ENCODE measurements around the gene ABCC4. TPM values are rescaled to one million over a fixed set of nuclear protein-coding genes. Genes with fewer than 3 reads are reported as not detected.
"Not testable (repeated sequence)": the region's sequence is repeated elsewhere in the genome, so short reads cannot be mapped to it uniquely, and the experiment has no call there.

Gene ABCC4
- total RNA-seq, 1 experiment from 2014 or later: 12.9 TPM

DNA sequence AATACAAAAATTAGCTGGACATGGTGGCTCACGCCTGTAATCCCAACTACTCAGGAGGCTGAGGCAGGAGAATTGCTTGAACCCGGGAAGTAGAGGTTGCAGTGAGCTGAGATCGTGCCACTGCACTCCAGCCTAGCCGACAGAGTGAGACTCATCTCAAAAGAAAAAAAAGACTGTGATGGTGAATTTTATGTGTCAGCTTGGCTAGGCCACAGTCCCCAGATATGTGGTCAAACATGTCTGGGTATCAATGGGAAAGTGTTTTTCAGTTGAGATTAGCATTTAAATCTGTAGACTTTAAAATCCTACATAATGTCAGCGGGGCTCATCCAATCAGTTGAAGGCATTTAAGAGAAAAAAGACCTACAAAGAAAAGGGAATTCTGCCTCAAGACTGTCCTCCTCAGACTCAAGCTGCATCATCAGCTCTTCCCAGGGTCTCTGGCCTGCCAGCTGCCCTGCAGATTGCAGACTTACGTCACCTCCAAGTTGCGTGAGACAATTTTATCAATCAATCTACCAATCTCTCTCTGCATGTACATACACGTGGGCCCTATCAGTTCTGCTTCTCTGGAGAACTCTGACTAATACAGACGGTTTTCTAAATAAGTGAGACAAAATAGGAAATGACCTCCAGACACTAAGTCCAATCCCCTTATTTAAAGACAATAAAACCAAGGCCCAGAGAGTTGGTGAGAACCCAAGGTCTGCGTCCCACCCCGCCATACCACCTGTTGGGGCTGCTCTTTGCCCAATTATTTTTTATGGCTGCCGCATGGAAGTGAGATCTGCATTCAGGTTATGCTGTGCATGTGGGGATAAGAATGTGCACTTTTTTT lies 99.2 kb downstream of the ABCC4 start:
- no peak for DNase-seq (ENCODE audit: low read depth in 1 of 2, low spot score in 2 of 2)
- Histone ChIP-seq H3K36me3 (0 out of 2 replicates have a peak, but pooled peaks cover 4% of the 10 kb centered on the region), H3K4me3 (no peak overlapping the region), H3K27ac (no peak overlapping the region), H3K9me3 (replicated peaks) (no peaks in the 10 kb centered on the region), H3K27me3 (replicated peaks) (no peaks in the 10 kb centered on the region), H3K4me1 (replicated peaks) (no peaks in the 10 kb centered on the region)

DNA sequence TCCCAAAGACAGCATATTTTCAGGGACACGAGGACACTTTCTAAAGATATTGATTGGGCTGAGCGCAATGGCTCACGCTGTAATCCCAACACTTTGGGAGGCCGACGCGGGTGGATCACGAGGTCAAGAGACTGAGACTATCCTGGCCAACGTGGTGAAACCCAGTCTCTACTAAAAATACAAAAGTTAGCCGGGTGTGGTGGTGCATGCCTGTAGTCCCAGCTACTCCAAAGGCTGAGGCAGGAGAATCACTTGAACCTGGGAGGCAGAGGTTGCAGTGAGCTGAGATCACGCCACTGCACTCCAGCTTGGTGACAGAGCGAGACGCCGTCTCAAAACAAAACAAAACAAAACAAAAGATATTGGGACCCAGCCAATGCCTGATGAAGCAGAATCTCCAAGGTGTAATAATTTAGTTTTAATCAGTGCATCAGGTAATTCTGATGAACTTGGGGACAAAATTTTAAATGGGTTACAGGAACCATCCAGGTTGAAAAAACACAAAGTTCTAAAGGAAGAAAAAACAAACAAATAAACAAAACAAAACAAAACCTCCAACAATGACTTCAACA lies 100.8 kb downstream of the ABCC4 start:
- not testable (repeated sequence) for H3K36me3 ChIP-seq; H3K4me3 ChIP-seq; H3K9me3 ChIP-seq (replicated peaks); H3K27ac ChIP-seq; H3K27me3 ChIP-seq (replicated peaks); H3K4me1 ChIP-seq (replicated peaks); DNase-seq (ENCODE audit: low read depth in 1 of 2, low spot score in 2 of 2)

DNA sequence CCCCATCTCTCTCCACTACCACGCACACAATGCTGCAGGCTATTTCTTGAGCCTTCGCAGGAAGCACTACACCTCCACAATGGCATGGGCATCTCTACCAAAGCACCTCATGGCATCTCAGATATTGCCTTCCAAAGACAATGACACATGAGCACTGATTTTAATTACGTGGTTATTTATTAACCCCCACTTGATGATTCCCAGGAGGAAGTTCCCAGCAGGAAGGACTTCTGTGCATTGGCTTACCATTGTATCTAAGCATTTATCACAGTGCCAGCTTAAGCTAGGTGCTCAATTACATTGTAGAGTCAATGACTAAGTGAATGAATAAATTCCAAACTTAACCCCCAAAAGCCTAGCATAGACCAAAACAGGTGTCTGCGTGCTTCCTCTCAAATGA lies 101.4 kb downstream of the ABCC4 start:
- Histone ChIP-seq H3K36me3 (no peaks in the 10 kb centered on the region), H3K27me3 (replicated peaks) (no peaks in the 10 kb centered on the region), H3K9me3 (replicated peaks) (no peaks in the 10 kb centered on the region), H3K27ac (no peak overlapping the region), H3K4me1 (replicated peaks) (no peaks in the 10 kb centered on the region), H3K4me3 (no peak overlapping the region)
- no peak for DNase-seq (ENCODE audit: low read depth in 1 of 2, low spot score in 2 of 2)

GRCh38 chr13:95198606-95199005 lies 102.6 kb downstream of the ABCC4 start:
- DNase-seq (ENCODE audit: low read depth in 1 of 2, low spot score in 2 of 2); H3K9me3 ChIP-seq (replicated peaks); H3K27ac ChIP-seq; H3K27me3 ChIP-seq (replicated peaks); H3K4me1 ChIP-seq (replicated peaks); H3K36me3 ChIP-seq; H3K4me3 ChIP-seq: not testable (repeated sequence)

DNA sequence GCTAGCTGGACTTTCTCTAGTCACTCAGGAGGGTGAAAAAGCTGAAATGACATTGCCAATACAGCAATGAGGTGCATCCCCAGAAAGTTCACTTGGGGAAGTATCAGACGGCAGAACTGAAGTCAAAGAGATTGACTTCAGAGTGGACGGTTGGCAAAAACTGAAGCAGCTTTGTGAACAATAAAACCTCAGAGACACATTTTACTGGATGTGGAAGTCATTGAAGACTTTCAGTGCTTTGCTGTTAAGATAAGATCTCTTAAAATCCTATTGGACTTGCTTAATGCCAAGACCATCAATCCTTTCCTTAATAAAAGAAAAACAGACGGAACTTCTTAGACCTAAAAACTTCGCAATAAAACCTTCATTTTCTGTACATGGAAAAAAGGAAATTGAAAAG lies 103.7 kb downstream of the ABCC4 start:
- Histone ChIP-seq H3K4me3 (no peak overlapping the region), H3K27ac (no peak overlapping the region), H3K4me1 (replicated peaks) (no peaks in the 10 kb centered on the region), H3K36me3 (no peaks in the 10 kb centered on the region), H3K9me3 (replicated peaks) (no peaks in the 10 kb centered on the region), H3K27me3 (replicated peaks) (no peaks in the 10 kb centered on the region)
- no peak for DNase-seq (ENCODE audit: low read depth in 1 of 2, low spot score in 2 of 2)

DNA sequence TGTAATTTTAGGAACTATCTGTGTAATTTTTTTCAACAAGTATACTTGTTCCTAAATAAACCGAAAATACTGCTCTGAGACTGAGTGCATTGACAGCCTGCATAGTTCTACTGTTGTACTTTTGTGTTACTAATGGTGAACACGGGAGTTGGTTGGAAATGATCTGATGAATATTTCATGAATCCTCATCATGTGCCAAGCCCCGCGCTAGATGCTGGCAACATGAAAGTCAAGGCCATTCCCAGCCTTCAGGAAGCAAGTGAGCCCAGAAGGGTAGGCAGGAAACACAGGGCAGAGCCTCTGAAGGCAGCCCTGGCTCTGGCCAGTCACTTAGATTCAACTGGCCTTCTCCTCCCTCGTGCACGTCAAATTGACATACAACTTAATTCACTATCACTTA lies 106.1 kb downstream of the ABCC4 start:
- H3K4me3 ChIP-seq: no peak overlapping the region
- no peaks in the 10 kb centered on the region for H3K27me3 ChIP-seq (replicated peaks)
- no peaks in the 10 kb centered on the region for H3K9me3 ChIP-seq (replicated peaks)
- no peak overlapping the region for H3K27ac ChIP-seq
- H3K36me3 ChIP-seq: no peaks in the 10 kb centered on the region
- H3K4me1 ChIP-seq (replicated peaks): no peaks in the 10 kb centered on the region
- no peak for DNase-seq (ENCODE audit: low read depth in 1 of 2, low spot score in 2 of 2)

DNA sequence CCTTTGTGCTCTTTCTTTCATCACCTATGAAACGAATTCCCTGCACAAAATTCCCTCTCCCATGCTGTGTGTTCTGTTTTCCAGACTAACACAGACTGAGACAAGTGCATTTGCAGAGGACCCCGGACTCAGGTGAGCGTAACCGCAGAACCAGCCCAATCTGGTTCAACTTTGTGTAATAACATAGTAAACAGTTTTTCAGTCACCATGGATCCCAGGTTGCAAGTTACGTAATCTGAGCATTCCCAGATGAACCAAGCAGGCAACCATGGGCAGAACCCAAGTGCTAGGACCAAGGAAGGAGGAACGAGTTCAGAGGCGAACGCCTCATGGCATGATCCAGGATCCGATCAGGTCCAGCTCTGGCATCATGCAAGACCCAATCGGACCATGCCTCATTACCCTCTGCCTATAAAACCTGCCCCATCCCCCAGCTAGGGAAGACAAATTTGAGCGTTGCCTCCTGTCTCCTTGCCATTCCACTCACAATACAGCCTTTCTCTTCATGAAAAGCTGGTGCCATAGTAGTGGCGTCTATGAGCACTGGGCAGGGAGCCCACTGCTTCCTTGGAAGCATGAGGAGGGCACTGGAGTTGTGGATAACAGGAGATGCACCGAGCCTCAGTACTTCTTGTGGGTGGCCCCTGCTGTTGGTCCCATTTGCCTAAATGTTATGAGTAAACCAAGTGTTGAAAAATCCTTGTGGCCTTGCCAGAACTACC lies 107.6 kb downstream of the ABCC4 start:
- H3K9me3 ChIP-seq (replicated peaks): no peaks in the 10 kb centered on the region
- no peaks in the 10 kb centered on the region for H3K4me1 ChIP-seq (replicated peaks)
- no peak overlapping the region for H3K4me3 ChIP-seq
- DNase-seq (ENCODE audit: low read depth in 1 of 2, low spot score in 2 of 2): no peak
- H3K27ac ChIP-seq: no peak overlapping the region
- H3K27me3 ChIP-seq (replicated peaks): no peaks in the 10 kb centered on the region
- no peaks in the 10 kb centered on the region for H3K36me3 ChIP-seq

GRCh38 chr13:95192998-95193397 lies 108.3 kb downstream of the ABCC4 start:
- H3K4me3 ChIP-seq: no peak overlapping the region
- DNase-seq (ENCODE audit: low read depth in 1 of 2, low spot score in 2 of 2): no peak
- no peaks in the 10 kb centered on the region for H3K27me3 ChIP-seq (replicated peaks)
- H3K27ac ChIP-seq: no peak overlapping the region
- no peaks in the 10 kb centered on the region for H3K36me3 ChIP-seq
- H3K4me1 ChIP-seq (replicated peaks): no peaks in the 10 kb centered on the region
- no peaks in the 10 kb centered on the region for H3K9me3 ChIP-seq (replicated peaks)

DNA sequence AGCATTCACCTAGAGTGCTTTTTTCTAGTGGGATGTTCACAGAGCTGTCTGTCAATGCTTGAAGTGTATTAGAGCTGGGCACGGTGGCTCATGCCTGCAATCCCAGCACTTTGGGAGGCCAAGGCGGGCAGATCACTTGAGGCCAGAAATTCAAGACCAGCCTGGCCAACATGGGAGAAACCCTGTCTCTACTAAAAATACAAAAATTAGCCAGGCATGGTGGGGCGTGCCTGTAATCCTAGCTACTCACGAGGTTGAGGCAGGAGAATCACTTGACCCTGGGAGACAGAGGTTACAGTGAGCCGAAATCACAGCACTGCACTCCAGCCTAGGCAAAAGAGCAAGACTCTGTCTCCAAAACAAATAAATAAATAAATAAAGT lies 108.7 kb downstream of the ABCC4 start:
- not testable (repeated sequence) for H3K9me3 ChIP-seq (replicated peaks); H3K4me3 ChIP-seq; H3K4me1 ChIP-seq (replicated peaks); H3K27ac ChIP-seq; DNase-seq (ENCODE audit: low read depth in 1 of 2, low spot score in 2 of 2); H3K36me3 ChIP-seq; H3K27me3 ChIP-seq (replicated peaks)

DNA sequence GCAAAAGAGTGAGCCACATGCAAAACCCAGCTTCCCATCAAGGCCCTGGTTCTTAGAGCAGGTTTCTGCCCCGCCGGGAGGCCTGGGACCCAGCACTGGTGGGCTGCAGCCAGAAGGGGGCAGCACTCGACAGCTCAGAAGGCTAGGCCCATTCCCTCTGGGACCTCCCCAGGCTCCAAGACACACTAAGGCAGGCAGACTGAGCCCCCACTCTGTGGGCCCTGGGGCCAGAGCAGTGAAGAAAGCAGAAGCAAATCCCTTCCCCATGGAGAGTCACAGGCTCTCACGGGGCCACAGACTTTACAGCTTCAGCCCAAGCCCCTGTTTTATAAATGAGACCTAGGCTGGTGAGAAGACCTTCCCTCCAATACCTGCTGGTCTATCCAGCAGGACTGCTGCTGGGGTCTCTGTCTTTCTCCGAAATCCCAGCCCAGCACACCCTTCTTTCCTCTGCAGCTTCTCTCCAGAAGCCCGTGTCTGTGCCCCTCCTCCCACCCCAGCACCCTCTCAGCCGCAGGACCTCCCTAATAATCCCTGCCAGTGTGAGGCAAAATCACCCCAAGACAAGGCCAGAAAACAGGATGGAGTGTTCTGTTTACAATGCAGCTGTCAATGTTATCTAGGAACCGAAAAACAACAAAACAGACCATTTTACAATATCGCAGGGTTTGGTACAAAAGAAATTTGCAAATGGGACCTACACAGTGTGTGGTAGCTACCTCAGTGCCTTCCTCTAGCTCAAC lies 109.3 kb downstream of the ABCC4 start:
- peak; percentile 59 to 79 for DNase-seq (ENCODE audit: low read depth in 1 of 2, low spot score in 2 of 2)
- no peak overlapping the region for H3K27ac ChIP-seq

GRCh38 chr13:95188128-95188527 lies 113.1 kb downstream of the ABCC4 start:
- no peak overlapping the region for H3K27ac ChIP-seq
- H3K27me3 ChIP-seq (replicated peaks): no peaks in the 10 kb centered on the region
- H3K4me3 ChIP-seq: no peak overlapping the region
- H3K36me3 ChIP-seq: no peaks in the 10 kb centered on the region
- DNase-seq (ENCODE audit: low read depth in 1 of 2, low spot score in 2 of 2): no peak
- no peaks in the 10 kb centered on the region for H3K9me3 ChIP-seq (replicated peaks)
- H3K4me1 ChIP-seq (replicated peaks): no peaks in the 10 kb centered on the region

More for the DNA sequence above, 109.3 kb downstream of the ABCC4 start:
- H3K9me3 ChIP-seq (replicated peaks): no peaks in the 10 kb centered on the region
- no peaks in the 10 kb centered on the region for H3K36me3 ChIP-seq
- no peak overlapping the region for H3K4me3 ChIP-seq
- no peaks in the 10 kb centered on the region for H3K27me3 ChIP-seq (replicated peaks)
- H3K4me1 ChIP-seq (replicated peaks): no peaks in the 10 kb centered on the region

- H3K9me3 ChIP-seq (replicated peaks): no peaks in the 10 kb centered on the region
- no peak overlapping the region for H3K4me3 ChIP-seq
- H3K36me3 ChIP-seq: no peaks in the 10 kb centered on the region
- H3K27me3 ChIP-seq (replicated peaks): no peaks in the 10 kb centered on the region
- no peaks in the 10 kb centered on the region for H3K4me1 ChIP-seq (replicated peaks)
- DNase-seq (ENCODE audit: low read depth in 1 of 2, low spot score in 2 of 2): no peak
- H3K27ac ChIP-seq: no peak overlapping the region
Measured at GRCh38 chr13:95185851-95186250, 115.4 kb downstream of the ABCC4 start.

GRCh38 chr13:95185311-95185710 lies 115.9 kb downstream of the ABCC4 start:
- DNase-seq (ENCODE audit: low read depth in 1 of 2, low spot score in 2 of 2): no peak
- Histone ChIP-seq H3K36me3 (no peaks in the 10 kb centered on the region), H3K27ac (no peak overlapping the region), H3K4me1 (replicated peaks) (no peaks in the 10 kb centered on the region), H3K27me3 (replicated peaks) (no peaks in the 10 kb centered on the region), H3K4me3 (no peak overlapping the region), H3K9me3 (replicated peaks) (no peaks in the 10 kb centered on the region)

DNA sequence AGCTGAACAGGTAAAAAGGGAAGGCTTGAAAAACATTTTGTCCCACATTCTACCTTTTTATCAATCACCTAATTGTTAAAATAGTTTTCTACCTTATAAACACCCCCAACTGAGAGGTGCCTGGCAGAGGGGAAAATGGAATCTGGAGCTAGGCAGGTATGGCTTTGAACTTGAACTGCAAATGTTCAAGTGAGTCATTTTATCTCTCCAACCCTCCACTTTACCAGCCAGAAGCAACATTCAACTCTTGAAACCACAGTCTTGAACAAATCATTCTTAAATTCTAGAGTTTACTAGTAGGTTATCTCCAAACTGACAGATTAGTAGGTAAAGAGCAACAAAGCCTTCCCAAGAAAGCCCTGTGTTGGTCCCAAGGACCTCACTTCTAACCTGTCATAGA lies 116.9 kb downstream of the ABCC4 start:
- no peaks in the 10 kb centered on the region for H3K27me3 ChIP-seq (replicated peaks)
- DNase-seq (ENCODE audit: low read depth in 1 of 2, low spot score in 2 of 2): no peak
- H3K9me3 ChIP-seq (replicated peaks): no peaks in the 10 kb centered on the region
- H3K4me1 ChIP-seq (replicated peaks): no peaks in the 10 kb centered on the region
- H3K36me3 ChIP-seq: no peaks in the 10 kb centered on the region
- H3K27ac ChIP-seq: no peak overlapping the region
- no peak overlapping the region for H3K4me3 ChIP-seq
